K562 (cell line): ENCODE measurements around the gene MRPL40. TPM values are rescaled to one million over a fixed set of nuclear protein-coding genes. Genes with fewer than 3 reads are reported as not detected.

Source experiments
- CBFA2T2 ChIP-seq: fragments of 450-650 bp; conservative IDR thresholded peaks from 2 replicates; pipeline ENCODE4 v1.6.1; 2017; ENCODE audit warnings: mild to moderate bottlenecking
- CBFB ChIP-seq: sonication (generic); formaldehyde crosslinking; IDR thresholded peaks from 2 replicates; pipeline ENCODE4 v1.4.0; 2020; ENCODE audit warnings: mild to moderate bottlenecking, missing genetic modification reagents
- CCNT2 ChIP-seq: IDR thresholded peaks from 2 replicates; pipeline ENCODE4 v1.6.1; 2011; ENCODE audit warnings: borderline replicate concordance, low read depth, mild to moderate bottlenecking, moderate library complexity, mixed read lengths, low read length; ENCODE audit not compliant: insufficient read length; ENCODE audit errors: extremely low read depth
- DMBX1 ChIP-seq: fragments of 250-450 bp; sonication (Bioruptor Pico); IDR thresholded peaks from 2 replicates; pipeline ENCODE4 v1.8.0; 2022; ENCODE audit warnings: inconsistent platforms, mild to moderate bottlenecking, moderate library complexity, borderline replicate concordance
- HMG20B ChIP-seq: fragments of 250-450 bp; sonication (Bioruptor Pico); IDR thresholded peaks from 2 replicates; pipeline ENCODE4 v1.5.0; 2021; ENCODE audit warnings: mild to moderate bottlenecking
- NFIC ChIP-seq: fragments of 450-650 bp; IDR thresholded peaks from 2 replicates; pipeline ENCODE4 v1.6.1; 2017; ENCODE audit warnings: mild to moderate bottlenecking, inconsistent platforms
- SAP30 ChIP-seq: fragments of 200-600 bp; sonication (generic); IDR thresholded peaks from 2 replicates; pipeline ENCODE4 v1.6.1; 2012; ENCODE audit warnings: borderline replicate concordance, low read depth, mild to moderate bottlenecking, moderate library complexity, low read length, control low read depth, inconsistent platforms; ENCODE audit not compliant: insufficient read depth, poor library complexity, severe bottlenecking
- STAG1 ChIP-seq: sonication (generic); formaldehyde crosslinking; IDR thresholded peaks from 2 replicates; pipeline ENCODE4 v1.5.0; 2020; ENCODE audit warnings: missing genetic modification reagents, borderline replicate concordance
- TARDBP ChIP-seq: fragments of 450-650 bp; IDR thresholded peaks from 2 replicates; pipeline ENCODE4 v1.6.1; 2016
- TEAD1 ChIP-seq, 2 experiments: fragments of 450-650 bp in 1 of 2; sonication (generic) in 1 of 2; formaldehyde crosslinking; IDR thresholded peaks; 2 replicates each; pipeline versions ENCODE4 v1.4.0 to v1.8.0; 2020 to 2022; ENCODE audit warnings: mild to moderate bottlenecking in 2 of 2, missing genetic modification reagents in 1 of 2
- THRAP3 ChIP-seq: fragments of 450-650 bp; IDR thresholded peaks from 2 replicates; pipeline ENCODE4 v1.6.1; 2016; ENCODE audit warnings: mild to moderate bottlenecking, inconsistent platforms, borderline replicate concordance
- TRIM24 ChIP-seq, 2 experiments: fragments of 450-650 bp; IDR thresholded peaks; 2 replicates each; pipeline ENCODE4 v1.6.1; 2016
- ZC3H4 ChIP-seq: sonication (generic); formaldehyde crosslinking; IDR thresholded peaks from 2 replicates; pipeline ENCODE4 v1.9.0; 2021; ENCODE audit warnings: missing genetic modification reagents, borderline replicate concordance
- ZNF124 ChIP-seq: sonication (generic); formaldehyde crosslinking; IDR thresholded peaks from 2 replicates; pipeline ENCODE4 v1.8.1; 2022; ENCODE audit warnings: missing genetic modification reagents
- ZNF3 ChIP-seq: fragments of 250-450 bp; sonication (Bioruptor Pico); IDR thresholded peaks from 2 replicates; pipeline ENCODE4 v1.5.0; 2021; ENCODE audit warnings: mild to moderate bottlenecking, moderate library complexity
- ZNF668 ChIP-seq: fragments of 250-450 bp; sonication (Bioruptor Pico); IDR thresholded peaks from 2 replicates; pipeline ENCODE4 v1.8.0; 2022; ENCODE audit warnings: mild to moderate bottlenecking, inconsistent platforms
- ZNF778 ChIP-seq: fragments of 450-650 bp; formaldehyde crosslinking; IDR thresholded peaks from 2 replicates; pipeline ENCODE4 v1.4.0; 2020; ENCODE audit warnings: mild to moderate bottlenecking, moderate library complexity
- polyA plus RNA-seq, 8 experiments: library from polyadenylated mRNA; depleted of rRNA in 4 of 8; stranded (reverse) in 5 of 8; unstranded in 3 of 8; fragments of >200 nt; fragmentation: Nextera tagmentation in 2 of 8; fragmentation: Illumina TruSeq in 1 of 8; extraction: Ambion mirVana in 2 of 8; extraction: Trizol in 1 of 8; gene quantifications; 2 replicates each; pipeline versions ENCODE4 v1.2.1 to v1.2.3, GENCODE V29; 2011 to 2014; ENCODE audit warnings: inconsistent platforms in 1 of 8, missing spikeins in 1 of 8
- total RNA-seq, 7 experiments: library from RNA; depleted of rRNA in 6 of 7; stranded (reverse); fragments of >200 nt in 6 of 7; fragmentation: Illumina TruSeq in 2 of 7; extraction: Trizol in 2 of 7; gene quantifications; 2 replicates each; pipeline versions ENCODE4 v1.2.1 to v1.2.3, GENCODE V29; 2011 to 2021; ENCODE audit warnings: low replicate concordance in 1 of 7
- TF ChIP-seq, protein P1 (sequence below): fragments of 250-450 bp; sonication (Bioruptor Pico); IDR thresholded peaks from 2 replicates; pipeline ENCODE4 v1.4.0; 2020; ENCODE audit warnings: mild to moderate bottlenecking, moderate library complexity
- TF ChIP-seq, protein P2 (sequence below), 3 experiments: fragments of 200-800 bp in 1 of 3; fragments of 250-450 bp in 1 of 3; fragments of 450-650 bp in 1 of 3; sonication (Bioruptor Pico) in 1 of 3; sonication (Bioruptor generic) in 1 of 3; formaldehyde crosslinking in 1 of 3; IDR thresholded peaks; 2 replicates each; pipeline versions ENCODE4 v1.6.1 to v1.8.0; 2016 to 2022; ENCODE audit warnings: mild to moderate bottlenecking in 2 of 3, missing genetic modification characterization in 2 of 3, missing compliant biosample characterization in 1 of 3, moderate library complexity in 1 of 3
- TF ChIP-seq, protein P3 (sequence below): fragments of 250-450 bp; sonication (Bioruptor Pico); IDR thresholded peaks from 2 replicates; pipeline ENCODE4 v1.4.0; 2020; ENCODE audit warnings: borderline replicate concordance

Gene MRPL40
- total and polyA plus RNA-seq, 9 of the 15 experiments (the other 6 are each of a cell fraction or from before 2014, with no cell fraction given), result 132 to 652 (median 208) TPM

DNA sequence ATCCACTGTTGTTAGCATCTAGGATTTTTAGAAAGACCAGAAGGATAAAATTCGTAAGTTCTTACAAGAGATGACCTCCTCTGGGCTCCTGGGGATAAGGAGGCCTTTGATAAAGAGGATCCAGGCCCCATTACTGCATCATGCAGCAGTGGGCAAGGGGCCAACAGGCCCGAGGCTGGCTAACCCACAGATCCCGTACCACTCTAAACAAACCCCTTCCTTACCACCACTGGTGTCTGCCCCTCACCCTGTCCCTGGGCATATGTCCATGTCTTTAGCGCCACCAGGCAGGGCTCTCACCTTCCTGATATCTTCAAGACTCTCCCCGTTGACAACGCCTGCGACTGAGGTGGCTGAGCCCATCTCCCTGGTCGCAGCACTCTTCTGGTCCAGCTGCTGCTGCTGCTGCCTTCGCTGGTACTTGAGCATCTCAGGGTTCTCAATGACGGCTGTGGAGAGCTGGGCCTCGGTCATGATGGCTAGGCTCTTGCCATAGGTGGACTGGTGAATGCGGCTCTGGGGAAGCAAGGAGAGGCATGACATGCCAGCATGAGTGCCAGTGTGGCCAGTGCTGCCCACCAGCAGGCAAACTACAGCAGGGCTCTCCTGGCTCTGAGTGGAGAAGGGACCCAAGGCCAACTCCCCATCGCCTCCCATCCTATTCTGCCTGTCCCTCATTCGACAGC, 47.0 kb upstream of the MRPL40 start (continued):
- TF ChIP-seq ZNF778, result no peak
- TF ChIP-seq, protein P1, sequence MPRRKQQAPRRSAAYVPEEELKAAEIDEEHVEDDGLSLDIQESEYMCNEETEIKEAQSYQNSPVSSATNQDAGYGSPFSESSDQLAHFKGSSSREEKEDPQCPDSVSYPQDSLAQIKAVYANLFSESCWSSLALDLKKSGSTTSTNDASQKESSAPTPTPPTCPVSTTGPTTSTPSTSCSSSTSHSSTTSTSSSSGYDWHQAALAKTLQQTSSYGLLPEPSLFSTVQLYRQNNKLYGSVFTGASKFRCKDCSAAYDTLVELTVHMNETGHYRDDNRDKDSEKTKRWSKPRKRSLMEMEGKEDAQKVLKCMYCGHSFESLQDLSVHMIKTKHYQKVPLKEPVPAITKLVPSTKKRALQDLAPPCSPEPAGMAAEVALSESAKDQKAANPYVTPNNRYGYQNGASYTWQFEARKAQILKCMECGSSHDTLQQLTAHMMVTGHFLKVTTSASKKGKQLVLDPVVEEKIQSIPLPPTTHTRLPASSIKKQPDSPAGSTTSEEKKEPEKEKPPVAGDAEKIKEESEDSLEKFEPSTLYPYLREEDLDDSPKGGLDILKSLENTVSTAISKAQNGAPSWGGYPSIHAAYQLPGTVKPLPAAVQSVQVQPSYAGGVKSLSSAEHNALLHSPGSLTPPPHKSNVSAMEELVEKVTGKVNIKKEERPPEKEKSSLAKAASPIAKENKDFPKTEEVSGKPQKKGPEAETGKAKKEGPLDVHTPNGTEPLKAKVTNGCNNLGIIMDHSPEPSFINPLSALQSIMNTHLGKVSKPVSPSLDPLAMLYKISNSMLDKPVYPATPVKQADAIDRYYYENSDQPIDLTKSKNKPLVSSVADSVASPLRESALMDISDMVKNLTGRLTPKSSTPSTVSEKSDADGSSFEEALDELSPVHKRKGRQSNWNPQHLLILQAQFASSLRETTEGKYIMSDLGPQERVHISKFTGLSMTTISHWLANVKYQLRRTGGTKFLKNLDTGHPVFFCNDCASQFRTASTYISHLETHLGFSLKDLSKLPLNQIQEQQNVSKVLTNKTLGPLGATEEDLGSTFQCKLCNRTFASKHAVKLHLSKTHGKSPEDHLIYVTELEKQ (CRISPR knock-in tag), result no peak
- TF ChIP-seq NFIC, result peak; percentile 55
- no peak for TF ChIP-seq TARDBP
- no peak for TF ChIP-seq SAP30
- no peak for TF ChIP-seq ZNF668 (CRISPR knock-in tag)
- peak; percentile 46; the same call in 1 of the 2 replicates for TF ChIP-seq STAG1 (CRISPR knock-in tag)
- no peak for TF ChIP-seq TEAD1 (CRISPR knock-in tag; IDR thresholded peaks at IDR 0.05)
- TF ChIP-seq CBFB (CRISPR knock-in tag), result peak; percentile 76; the same call in 1 of the 2 replicates
- TF ChIP-seq ZNF3 (CRISPR knock-in tag), result no peak
- TF ChIP-seq CCNT2, result no peak
- TF ChIP-seq CBFA2T2, result no peak
- TF ChIP-seq ZNF124 (CRISPR knock-in tag), result no peak
- TF ChIP-seq THRAP3, result no peak
- no peak for TF ChIP-seq HMG20B (CRISPR knock-in tag)
- TF ChIP-seq DMBX1 (CRISPR knock-in tag), result no peak
- TF ChIP-seq, protein P2, sequence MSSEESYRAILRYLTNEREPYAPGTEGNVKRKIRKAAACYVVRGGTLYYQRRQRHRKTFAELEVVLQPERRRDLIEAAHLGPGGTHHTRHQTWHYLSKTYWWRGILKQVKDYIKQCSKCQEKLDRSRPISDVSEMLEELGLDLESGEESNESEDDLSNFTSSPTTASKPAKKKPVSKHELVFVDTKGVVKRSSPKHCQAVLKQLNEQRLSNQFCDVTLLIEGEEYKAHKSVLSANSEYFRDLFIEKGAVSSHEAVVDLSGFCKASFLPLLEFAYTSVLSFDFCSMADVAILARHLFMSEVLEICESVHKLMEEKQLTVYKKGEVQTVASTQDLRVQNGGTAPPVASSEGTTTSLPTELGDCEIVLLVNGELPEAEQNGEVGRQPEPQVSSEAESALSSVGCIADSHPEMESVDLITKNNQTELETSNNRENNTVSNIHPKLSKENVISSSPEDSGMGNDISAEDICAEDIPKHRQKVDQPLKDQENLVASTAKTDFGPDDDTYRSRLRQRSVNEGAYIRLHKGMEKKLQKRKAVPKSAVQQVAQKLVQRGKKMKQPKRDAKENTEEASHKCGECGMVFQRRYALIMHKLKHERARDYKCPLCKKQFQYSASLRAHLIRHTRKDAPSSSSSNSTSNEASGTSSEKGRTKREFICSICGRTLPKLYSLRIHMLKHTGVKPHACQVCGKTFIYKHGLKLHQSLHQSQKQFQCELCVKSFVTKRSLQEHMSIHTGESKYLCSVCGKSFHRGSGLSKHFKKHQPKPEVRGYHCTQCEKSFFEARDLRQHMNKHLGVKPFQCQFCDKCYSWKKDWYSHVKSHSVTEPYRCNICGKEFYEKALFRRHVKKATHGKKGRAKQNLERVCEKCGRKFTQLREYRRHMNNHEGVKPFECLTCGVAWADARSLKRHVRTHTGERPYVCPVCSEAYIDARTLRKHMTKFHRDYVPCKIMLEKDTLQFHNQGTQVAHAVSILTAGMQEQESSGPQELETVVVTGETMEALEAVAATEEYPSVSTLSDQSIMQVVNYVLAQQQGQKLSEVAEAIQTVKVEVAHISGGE (CRISPR knock-in tag; IDR thresholded peaks at IDR 0.05), result 0 out of 6 replicates have a peak, but pooled peaks of 1 of the 3 experiments have one; percentile 35
- no peak for TF ChIP-seq TRIM24 (IDR thresholded peaks at IDR 0.05)
- peak; percentile 95; the same call in 1 of the 2 replicates for TF ChIP-seq ZC3H4 (CRISPR knock-in tag)
- TF ChIP-seq, protein P3, sequence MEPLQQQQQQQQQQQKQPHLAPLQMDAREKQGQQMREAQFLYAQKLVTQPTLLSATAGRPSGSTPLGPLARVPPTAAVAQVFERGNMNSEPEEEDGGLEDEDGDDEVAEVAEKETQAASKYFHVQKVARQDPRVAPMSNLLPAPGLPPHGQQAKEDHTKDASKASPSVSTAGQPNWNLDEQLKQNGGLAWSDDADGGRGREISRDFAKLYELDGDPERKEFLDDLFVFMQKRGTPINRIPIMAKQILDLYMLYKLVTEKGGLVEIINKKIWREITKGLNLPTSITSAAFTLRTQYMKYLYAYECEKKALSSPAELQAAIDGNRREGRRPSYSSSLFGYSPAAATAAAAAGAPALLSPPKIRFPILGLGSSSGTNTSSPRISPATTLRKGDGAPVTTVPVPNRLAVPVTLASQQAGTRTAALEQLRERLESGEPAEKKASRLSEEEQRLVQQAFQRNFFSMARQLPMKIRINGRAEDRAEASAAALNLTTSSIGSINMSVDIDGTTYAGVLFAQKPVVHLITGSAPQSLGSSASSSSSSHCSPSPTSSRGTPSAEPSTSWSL (CRISPR knock-in tag), result no peak
